Measurements from ENCODE around the gene MORN1.

GRCh38 chr1:2312515-2313301 lies 78.6 kb downstream of the MORN1 start:
- TF ChIP-seq CTCF (IDR thresholded peaks at IDR 0.05), result no peak
- no peak for TF ChIP-seq POLR2A (IDR thresholded peaks at IDR 0.05)
